WI38 (cell line): Measurements from ENCODE around the gene CCDC33.

Experiments used
- H3K4me3 ChIP-seq: 2 replicates; pipeline ENCODE4 v1.5.1; 2011; ENCODE audit warnings: low read depth, mild to moderate bottlenecking, control low read depth, low read length
- CTCF ChIP-seq: IDR thresholded peaks from 2 replicates; pipeline ENCODE4 v1.5.1; 2012; ENCODE audit warnings: low read depth, mild to moderate bottlenecking, control low read depth, low read length

The CCDC33 gene

DNA sequence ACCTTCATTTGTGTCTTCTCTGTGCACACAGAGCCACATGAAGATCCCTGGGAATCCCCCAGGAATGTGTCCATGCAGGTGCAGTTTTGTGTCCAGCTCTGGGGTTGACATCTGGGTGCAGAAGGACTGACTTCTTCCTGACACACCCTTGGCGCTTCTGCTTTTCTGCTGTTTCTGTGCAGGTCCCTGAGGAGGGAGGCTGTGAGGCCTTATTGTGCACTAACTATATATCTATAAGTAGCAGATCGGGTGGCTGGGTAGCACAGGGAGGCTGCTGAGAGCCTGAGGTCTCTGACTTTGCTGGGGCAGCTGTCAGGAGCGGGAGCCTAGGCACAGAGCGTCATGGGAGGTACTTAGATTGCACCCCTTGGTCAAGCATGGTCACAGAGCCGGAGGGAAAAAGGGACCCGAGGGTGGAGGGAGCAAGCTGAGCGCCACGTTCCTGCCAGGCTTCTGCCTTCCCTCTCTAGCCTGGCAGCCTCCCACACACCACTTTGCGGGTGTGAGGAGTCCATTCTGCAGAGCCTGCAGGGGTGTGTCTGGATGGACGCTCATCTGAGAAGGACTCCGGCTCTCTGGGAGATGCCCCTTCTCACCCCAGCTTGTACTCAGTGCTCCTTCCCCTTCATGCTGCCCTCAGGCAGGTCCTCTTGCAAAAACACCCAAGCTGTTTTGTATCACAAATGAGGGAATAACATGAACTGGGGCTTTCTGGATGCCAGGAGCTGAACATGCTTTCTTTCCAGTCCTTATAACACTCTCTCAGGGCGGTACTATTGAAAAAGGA lies 23.9 kb downstream of the CCDC33 start:
- no peak overlapping the region for H3K4me3 ChIP-seq

DNA sequence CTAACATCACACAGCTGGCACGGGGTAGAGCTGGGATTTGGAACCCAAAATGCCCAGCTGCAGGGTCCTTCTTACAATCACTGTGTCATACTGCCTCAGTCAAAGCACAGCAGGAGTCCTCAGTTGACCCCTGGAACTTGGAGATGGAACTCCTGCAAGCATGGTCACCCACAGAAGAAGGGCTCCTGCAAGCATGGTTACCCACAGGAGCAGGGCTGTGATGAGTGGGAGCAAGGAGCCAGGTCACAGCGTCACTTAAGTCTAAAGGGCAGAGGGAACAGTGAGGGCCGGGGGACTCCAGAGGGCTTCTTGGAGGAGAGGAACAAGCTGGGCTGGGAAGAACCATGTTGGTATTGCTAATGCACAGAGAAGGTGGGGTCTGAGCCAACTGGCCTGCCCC lies 24.9 kb downstream of the CCDC33 start:
- no peak for TF ChIP-seq CTCF
- H3K4me3 ChIP-seq, result no peak overlapping the region

More for the DNA sequence above, 23.9 kb downstream of the CCDC33 start:
- no peak for TF ChIP-seq CTCF

DNA sequence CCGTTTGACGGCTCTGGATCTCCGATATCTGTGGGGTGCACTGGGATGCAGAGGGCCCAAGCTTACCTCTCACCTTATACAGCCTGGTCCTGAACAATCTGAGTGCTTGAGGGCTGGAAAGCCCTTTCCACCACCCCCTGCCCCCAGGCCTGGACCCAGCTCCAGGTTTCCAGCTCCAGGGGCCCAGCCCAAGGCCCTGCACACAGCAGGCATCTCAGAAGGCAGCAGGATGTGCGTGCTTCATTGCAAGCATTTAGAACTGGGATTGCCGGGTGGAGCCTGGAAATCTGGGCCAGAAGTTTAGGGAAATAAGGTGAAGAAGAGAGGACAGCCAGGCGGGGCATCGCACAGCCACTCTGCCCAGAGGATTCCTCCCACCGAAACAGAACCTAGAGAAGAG lies 25.6 kb downstream of the CCDC33 start:
- TF ChIP-seq CTCF, result no peak
- H3K4me3 ChIP-seq, result no peak overlapping the region

DNA sequence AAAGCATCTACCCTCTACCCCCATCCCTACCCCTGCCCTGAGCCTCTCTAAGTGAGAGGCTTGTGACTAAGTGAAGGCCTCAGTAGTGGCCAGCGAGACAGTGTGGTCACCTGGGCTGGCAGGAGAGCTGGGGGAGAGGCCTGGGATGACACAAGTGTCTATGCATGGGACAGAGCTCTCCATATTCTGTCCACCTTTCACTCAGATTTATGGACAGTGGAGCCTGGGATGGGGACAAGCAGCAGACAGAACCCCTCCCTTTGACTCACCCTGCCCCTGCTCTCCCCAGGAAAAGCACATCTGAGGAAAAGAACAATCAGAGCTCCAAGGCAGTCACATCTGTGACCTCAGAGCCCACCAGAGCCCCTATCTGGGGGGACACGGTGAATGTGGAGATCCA lies 26.0 kb downstream of the CCDC33 start:
- H3K4me3 ChIP-seq, result no peak overlapping the region
- no peak for TF ChIP-seq CTCF

DNA sequence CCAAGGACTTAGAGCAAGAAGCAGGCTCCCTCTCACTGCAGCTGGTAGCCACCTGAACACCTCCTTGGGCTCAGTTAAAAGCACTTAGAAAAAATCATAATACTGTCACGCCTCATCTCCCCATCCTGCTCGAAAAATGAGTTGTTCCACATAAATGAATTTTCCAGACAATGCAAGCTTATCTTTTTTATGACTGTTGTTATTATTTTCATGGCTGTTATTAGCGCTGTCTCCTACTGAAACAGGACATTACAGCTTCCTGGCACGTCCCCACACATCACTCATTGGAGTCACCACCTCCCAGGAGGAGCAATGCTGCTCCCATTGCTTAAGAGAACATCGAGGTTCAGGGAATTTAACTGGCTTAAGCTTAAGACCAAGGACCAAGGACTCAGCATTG lies 26.5 kb downstream of the CCDC33 start:
- no peak for TF ChIP-seq CTCF
- no peak overlapping the region for H3K4me3 ChIP-seq

- no peak for TF ChIP-seq CTCF
- H3K4me3 ChIP-seq, result no peak overlapping the region
These were observed 27.3 kb downstream of the CCDC33 start for GRCh38 chr15:74263466-74263865.

- H3K4me3 ChIP-seq, result no peak overlapping the region
- TF ChIP-seq CTCF, result no peak
These were observed 28.0 kb downstream of the CCDC33 start for GRCh38 chr15:74264081-74264501.
